Suppressor macrophage treated with lipopolysaccharide for 1 hour (primary cell): ENCODE data around the gene KIAA0825.
"Not testable (repeated sequence)": the region's sequence is repeated elsewhere in the genome, so short reads cannot be mapped to it uniquely, and the experiment has no call there.

ENCODE experiments used
- DNase-seq, 3 donors: peaks; one replicate each; pipeline ENCODE4 v3.0.0-alpha.2; 2020 to 2022

Gene KIAA0825

DNA sequence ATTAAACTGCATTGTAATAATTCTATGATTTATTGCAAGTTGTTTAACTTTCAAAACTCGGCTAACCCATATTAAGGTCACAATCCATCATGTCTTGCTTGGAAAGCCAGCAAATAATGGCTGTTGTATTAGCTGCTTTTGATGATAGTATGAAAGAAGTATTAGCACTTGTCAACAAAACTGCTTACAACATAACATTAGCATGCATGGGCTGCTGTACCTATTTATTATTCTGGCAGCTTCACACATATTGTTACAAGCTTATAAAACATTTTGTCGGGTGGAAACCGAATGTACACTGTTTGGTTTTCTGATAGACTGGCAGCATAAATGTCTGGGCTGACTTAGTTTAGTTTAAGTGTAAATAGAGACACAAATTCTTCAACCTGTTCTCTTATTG, 378.3 kb downstream of the KIAA0825 start:
- DNase-seq = no peak

DNA sequence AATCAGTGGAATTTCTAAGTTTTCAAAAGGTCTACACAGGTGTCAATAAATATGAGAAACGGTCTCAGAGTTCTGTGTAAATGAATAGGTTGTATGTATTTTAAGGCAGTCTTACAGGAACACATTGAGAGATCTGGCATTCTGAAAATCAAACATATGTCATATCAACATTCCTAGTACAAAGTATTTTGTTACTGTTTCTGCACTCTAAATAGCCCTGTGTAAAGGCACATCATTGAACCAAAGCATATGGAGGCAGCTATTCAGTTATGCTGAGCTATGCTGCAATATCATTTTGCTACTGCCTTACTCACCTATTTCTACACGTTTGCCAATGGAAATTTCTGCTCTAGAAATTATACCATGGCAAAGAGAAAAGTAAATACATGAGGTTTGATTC, 379.1 kb downstream of the KIAA0825 start:
- no peak for DNase-seq

DNA sequence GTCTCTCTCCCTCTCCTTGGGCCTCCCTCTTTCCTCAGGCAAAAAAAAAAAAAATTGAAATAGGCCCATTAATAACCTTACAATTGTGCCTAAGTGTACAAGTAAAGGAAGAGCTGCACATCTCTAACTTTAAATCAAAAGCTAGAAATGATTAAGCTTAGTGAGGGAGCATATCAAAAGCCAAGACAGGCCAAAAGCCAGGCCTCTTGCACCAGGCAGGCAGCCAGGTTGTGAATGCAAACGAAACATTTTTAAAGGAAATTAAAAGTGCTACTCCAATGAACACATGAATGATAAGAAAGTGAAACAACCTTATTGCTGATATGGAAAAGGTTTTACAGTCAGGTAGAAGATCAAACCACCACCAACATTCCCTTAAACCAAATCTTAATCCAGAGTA, 383.4 kb downstream of the KIAA0825 start:
- no peak for DNase-seq

DNA sequence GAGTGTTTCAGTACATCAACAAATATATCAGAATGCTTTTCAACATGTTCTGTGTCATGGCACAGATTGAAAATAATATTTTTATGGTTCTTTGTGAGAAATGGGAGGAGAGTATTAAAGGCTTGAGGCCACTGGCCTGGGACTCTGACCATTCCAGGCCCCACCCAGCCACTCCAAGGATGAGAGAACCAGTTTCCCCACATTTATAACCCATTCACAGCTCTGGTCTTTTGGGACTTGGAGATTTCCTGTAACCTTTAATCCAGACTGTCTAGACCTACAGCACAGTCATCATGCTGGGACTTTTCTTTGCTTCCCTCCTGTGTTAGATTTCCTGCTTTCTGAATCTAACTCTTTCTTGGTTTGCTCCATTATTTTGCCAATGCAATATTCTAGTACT, 389.6 kb downstream of the KIAA0825 start:
- no peak for DNase-seq

DNA sequence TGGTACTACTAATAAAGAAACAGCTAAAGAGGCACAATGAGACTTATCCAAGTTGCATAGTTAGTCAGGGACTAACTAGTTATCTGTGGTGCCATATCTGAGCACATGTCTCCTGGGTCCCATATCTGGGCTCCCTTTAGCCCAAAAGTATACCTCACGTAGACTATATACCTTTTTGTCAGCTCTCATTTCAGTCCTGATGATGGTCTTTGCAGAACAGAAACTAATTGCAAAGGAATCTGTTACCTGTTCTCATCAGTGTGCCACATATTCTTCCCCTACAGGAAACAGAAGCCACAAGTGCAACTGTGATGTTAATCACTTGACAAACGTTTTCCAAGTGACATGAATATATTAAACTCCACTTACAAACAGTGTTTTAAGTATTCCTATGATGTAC, 395.2 kb downstream of the KIAA0825 start:
- DNase-seq = no peak

DNA sequence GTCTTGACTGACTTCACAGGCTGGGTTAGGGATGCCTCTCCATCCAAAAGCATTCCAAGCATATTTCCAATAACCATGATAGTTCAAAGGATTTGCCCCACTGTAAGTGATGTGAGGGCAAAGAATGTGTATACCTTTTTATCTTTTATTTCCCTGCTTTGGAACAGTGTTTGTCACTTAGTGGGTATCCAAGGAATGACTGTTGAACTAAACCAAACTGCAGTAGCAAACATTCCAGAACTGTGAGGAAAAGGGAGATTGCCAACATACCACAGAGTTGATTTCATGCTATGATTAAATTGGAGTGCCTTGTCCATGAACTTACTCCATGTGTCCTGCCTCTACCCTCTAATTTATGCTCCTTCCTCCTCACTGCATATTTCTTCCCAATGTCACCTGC, 400.0 kb downstream of the KIAA0825 start:
- no peak for DNase-seq

DNA sequence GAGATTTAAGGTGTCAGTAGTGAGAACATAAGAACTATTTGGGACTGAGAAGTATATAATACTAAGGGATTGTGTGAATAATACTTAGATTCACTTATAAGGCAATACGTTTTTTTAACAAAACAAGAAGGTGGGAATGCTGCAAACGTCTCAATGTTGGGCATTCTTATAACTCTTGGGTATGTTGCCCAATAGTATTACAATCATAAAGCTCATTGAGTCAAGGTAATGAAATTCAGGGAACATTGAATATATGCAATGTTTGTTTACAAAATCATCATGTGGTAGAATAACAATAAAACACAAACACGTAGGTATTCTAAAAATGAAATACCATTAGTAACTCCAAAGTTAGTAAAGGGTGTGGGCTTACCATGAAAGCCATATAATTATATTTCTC, 400.7 kb downstream of the KIAA0825 start:
- DNase-seq = no peak

DNA sequence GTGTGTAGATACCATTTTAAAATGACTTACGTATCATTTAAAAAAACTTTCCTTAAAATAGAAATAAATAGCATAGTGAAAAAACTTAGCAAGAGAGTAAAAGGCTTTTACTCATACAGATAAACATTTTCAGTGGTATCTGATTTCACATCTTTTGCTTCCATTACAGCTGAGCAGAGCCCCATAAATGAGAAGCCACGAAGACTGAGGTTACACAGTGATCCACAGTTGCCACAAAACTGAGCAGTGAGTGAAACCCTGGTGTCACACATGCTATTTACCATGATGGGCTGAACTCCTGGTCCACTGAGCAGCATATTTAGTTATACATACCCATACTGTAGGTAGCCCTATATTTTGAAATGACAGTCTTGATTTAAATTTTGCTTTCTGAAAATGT, 401.2 kb downstream of the KIAA0825 start:
- DNase-seq = no peak

DNA sequence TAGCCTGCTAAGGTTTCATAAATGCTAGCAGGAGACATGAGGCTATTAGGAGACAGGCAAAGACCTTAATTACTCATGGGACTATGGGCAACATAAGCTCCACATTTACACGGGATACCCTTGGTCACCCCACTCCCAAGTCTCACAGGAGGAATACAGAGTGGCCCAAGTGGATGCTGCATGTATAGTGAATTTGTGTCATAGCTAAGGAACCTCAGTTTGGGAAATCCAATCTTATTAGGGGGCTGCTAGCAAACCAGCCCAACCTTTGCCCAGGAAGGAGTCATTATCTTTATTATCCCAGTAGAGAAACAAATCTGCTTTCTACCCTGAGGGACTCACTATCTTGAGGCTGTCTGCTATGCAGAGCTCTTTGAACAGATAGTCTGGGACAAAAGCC, 405.9 kb downstream of the KIAA0825 start:
- no peak for DNase-seq

DNA sequence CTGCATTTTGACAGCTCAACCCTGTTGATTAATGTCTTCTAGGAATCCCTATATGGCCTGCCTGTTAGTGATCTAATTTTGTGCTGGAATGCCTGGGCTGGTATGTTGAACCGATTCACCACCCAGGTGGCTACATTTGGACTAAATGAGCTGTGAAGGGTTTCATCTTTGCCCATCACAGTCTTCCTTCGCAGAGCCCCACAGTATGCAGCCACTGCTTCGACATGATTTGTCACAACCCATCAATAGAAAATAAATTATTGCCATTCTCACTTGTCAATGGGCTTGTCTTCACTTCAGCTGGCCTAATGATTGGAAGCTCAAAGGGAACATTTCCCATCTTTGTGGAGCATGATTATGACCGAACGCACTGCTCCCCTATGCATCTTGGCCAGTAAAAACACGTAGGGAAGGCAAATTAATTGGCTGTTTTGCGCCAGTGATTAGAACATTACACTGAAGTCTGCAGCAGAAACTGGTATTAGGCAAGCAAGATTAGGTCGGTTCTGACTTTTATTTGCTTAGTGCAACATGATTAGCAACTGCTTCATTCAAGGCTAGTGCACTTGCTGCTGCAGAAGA, 408.5 kb downstream of the KIAA0825 start:
- no peak for DNase-seq

DNA sequence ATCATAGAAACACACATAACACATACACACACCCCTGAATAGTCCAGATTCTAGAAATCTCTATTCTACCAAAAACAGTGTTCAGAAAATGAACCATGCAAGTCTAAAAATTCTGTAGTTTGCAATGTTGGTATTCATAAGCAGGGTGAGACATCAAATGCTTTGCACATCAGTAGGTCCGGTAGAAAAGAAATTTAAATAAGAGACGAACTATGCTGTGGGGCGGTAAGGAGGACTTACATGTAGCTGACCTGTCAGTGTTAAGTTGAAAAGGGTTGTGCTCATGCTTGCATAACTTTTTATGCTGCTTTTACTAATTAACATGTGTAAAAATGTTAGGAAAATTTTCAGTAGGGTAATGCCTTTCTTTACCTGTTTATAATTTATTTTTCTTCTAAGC, 409.1 kb downstream of the KIAA0825 start:
- DNase-seq = no peak

DNA sequence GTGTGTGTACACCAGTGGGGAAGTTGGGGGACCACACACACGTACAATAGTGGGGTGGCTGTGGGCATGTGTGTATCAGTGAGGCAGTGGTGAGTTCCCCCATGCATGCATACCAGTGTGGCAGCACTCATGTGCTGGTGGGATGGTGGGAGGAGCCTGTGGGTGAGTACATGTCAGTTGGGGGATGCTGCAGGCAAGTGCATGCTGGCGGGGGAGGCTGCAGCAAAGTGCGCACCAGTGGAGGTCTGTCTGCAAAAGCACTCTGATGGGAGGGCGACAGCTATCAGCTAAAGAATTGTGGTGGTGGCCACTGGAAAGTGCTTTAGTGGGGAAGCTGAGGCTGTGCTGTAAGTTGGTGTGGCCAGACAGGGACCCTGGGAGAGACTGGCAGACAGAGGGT, 418.8 kb downstream of the KIAA0825 start:
- no peak for DNase-seq

DNA sequence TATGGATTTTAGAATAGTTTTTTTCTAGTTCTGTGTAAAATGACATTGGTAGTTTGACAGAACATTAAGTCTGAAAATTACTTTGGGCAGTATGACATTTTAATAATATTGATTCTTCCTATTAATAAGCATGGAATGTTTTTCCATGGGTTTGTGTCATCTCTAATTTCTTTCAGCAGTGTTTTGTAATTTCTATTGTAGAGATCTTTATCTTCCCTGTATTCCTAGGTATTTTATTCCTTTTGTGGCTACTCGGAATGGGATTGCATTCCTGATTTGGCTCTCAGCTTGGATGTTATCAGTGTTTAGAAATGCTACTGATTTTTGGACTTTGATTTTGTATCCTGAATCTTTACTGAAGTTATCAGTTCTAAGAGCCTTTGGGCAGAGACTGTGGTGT, 420.4 kb downstream of the KIAA0825 start:
- DNase-seq = no peak

DNA sequence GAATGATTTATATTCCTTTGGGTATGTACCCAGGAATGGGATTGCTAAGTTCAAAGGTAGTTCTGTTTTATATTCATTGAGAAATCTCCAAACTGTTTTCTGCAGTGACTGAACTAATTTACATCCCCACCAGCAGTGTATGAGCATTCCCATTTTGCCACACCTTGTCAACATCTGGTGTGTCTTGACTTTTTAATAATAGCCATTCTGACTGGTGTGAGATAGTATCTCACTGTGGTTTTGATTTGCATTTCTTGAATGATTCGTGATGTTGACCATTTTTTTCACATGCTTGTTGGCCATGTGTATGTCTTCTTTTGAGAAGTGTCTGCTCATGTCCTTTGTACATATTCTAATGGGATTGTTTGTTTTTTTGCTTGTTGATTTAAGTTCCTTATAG, 421.5 kb downstream of the KIAA0825 start:
- no peak for DNase-seq

DNA sequence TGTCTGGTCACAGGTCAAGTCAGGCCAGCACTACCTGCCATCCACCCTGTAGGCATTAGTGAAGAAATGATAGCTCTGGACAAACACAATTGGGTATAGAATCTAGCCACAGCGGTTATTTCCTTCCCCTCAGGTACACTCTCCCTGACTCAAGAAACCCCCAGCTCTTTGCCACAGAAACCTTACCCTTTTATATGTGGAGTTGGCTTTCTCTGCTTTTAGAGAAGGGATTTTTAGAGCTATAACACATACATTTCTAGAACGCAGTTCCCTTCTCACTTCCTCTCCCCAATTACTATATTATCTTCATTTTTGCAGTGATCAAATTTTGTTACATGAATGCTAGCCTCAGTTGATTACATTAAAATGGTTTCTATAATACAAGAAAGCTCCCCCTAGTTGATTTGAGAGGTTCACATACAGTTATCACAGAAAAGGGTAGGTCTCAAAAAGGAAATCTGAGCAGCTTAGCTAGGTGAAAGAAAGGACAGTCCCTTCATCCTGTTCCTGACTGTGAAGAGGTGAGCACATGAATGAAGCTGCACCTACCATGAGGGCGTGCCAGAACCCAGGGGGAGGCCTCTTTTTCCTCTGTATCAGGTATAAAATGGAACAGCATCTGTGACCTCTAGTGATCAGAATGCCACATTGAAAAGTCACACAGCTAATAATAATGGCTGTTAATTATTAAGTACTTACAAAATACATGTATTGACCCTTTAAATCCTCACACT, 425.6 kb downstream of the KIAA0825 start:
- no peak for DNase-seq

DNA sequence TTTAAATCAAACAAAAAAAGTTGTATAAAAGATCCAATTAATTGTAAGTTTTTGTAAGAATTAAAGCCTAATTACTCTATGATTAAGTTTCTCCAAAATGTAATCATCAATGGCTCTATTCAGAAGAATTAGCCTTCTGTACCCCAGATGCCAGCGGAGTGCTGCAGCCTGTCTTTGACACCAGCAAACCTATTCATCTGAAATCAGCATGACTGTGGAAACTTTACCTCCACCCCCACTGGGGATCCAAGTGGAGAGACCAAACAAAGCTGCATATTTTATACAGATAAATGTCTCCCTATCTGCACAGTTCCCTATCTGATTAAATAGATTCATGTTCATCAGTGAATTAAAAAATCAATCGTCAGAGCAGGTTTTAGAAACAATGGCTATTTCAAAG, 426.8 kb downstream of the KIAA0825 start:
- no peak for DNase-seq

DNA sequence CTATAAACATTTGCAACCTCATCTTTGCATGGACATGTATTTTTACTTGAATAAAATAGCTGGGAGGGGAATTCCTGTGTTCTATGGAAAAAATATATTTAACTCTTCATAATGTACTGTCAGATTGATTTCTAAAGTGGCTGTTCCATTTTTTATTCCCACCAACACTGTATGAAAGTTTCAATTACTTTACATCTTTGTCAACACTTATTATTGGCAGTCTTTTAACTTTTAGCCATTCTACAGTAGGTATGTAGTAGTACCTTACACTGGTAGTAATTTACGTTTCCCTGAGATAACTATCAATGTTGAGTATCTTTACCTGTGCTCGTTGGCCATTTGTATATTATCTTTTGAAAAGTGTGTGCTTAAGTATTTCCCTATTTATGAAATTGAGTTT, 429.7 kb downstream of the KIAA0825 start:
- DNase-seq = no peak

DNA sequence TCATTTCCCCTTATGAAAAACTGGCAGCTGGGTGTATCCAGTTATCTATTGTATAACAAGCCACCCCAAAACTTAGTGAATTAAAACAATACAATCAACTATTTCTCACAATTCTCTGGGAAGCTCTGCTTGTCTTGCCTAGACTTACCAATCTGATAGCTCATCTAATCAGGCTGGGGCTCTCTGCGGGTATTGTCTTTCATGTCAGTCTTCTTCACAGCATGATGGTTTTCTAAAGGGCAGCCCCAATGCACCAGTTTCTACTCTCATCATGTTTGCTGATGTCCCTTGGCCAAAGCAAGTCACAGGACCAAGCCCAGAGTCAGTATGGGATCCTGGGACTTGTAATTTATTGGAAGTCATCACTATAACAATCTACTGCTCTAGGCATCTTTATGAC, 433.5 kb downstream of the KIAA0825 start:
- no peak for DNase-seq

DNA sequence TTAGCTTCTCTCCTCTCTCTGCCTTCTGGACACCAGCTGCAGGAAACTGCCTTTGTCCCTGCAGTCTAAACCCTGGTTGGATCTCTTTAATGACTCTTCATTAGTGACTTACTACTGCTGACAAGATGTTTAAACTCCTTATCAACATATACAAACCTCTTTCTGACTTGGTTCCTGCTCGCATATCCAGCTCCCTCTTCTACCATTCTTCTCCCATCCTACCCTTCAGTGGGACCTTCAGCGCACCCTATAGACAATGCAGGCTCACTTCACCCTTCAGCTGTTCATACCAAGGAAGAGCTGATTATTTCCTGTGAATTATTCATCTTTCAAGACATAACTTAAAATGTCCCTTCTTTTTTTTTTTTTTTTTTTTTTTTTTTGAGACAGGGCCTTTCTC, 436.5 kb downstream of the KIAA0825 start:
- no peak for DNase-seq

DNA sequence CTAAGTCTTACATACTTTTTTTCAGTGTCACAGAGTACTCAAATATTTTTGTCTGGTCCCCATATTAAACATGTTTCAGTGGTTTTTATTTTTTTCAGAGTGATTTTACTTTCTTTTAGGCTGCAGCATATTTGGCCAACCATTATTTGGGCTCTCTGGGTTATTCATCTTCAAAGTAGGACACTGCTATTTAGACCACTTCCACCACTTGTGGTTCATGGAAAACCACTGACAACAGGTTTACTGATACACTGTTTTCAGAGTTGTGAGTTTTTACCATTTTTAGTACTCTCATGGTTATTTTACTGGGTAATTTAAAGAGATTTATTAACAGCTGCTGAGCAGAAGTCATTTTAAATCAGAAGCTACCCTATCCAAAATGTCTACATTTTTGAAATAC, 437.6 kb downstream of the KIAA0825 start:
- DNase-seq = no peak

DNA sequence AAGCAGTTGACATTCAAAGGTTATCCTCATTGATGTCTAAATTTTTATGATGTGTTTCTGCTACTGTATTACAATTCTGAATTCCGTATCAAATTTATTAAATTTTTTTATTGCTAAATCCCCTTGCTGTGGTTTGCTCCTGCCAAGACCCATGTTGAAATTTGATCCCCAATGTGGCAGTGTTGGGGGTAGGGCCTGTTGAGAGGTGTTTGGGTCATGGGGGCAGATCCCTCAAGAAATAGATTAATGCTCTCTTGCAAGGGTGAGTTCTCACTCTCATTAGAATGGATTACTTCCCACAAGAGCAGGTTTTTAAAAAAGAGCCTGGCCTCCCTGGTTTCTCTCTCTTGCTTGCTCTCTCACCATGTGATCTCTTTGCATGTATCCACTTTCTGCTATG, 442.5 kb downstream of the KIAA0825 start:
- no peak for DNase-seq

DNA sequence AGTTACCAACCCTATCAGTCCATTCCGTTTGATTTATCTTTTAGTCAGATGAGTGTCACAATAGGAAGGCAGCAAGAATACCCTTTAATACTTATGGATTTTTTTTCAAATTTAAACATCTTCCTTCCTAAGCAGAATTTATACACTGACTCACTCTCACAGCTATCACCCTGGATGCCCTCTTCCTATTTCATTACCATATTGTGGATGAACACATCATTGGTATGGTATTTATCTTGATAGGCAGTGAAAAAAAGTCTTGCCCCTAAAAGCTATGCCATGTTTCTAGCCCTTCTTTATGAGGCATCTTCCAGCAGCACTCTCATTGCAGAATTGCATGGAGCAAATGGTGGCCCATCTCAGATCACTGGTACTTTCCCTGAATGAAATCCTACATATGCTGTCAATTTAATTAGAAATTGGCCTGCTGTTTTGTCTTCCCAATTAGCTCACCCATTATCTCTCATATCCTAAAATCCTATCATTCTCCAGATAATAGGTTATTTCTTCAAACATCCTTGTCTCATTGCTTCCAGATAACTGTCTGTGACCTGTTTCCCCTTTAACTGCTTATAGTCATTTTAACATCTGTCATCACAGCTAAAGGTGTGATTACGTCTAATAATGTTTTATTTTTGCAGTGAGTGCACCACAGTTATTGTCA, 443.5 kb downstream of the KIAA0825 start:
- no peak for DNase-seq

DNA sequence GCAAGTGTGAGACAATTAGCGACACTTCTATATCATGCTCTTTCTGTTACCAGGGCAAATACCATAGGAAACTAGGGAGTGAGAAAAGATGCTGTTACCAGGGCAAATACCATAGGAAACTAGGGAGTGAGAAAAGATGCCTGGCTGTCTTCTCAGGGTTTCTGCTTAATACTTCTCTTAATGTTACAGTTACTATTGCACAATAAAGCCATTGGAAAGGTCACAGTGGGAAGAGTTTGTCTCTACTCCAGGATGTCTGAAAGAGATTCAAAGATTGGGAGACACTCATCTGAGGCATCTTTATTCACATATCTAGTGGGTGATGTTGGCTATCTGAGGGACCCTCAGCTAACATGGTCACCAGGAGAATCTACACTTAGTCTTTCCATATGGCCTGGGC, 445.3 kb downstream of the KIAA0825 start:
- DNase-seq = no peak

DNA sequence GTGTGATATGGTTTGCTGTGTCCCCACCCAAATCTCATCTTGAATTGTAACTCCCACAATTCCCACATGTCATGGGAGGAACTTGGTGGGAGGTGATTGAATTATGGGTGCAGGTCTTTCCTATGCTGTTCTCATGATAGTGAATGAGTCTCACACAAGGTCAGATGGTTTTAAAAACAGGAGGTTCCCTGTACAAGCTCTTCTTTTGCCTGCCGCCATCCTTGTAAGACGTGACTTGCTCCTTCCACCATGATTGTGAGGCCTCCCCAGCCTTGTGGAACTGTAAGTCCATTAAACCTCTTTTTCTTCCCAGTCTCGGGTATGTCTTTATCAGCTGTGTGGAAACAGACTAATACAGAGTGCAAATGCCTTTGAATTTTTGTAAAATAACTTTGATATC, 447.3 kb downstream of the KIAA0825 start:
- not testable (repeated sequence) for DNase-seq

DNA sequence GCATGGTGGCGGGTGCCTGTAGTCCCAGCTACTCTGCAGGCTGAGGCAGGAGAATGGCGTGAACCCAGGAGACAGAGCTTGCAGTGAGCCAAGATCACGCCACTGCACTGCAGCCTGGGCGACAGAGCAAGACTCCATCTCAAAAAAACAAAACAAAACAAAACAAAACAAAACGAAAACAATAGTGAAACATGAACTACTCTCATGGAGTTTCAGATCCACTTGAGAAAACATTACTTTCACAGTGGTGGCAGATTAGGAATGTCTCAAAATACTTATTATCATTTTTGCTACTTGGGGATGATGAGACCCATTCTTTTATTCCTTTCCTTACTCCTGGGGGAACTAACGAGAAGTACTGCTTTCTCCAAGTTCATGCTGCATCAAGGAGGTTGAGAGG, 448.2 kb downstream of the KIAA0825 start:
- not testable (repeated sequence) for DNase-seq
